MM.1S (cell line): ENCODE data around the gene SCAPER.
A peak's percentile ranks its signal among the peaks of the same experiment; 100 is the strongest.

Source experiments
- DNase-seq: peaks from one replicate; pipeline ENCODE4 v3.0.0-alpha.2; 2015
- H2AFZ ChIP-seq: fragments of 300-600 bp; sonication (generic); 2 replicates; pipeline ENCODE4 v1.6.0; 2016; ENCODE audit warnings: antibody characterized with exemption, low read length
- H3F3A ChIP-seq: fragments of 300-600 bp; sonication (generic); 2 replicates; pipeline ENCODE4 v1.6.1; 2016; ENCODE audit warnings: mild to moderate bottlenecking, antibody characterized with exemption, low read length, moderate library complexity, mixed read lengths; ENCODE audit not compliant: insufficient read depth
- H3K27ac ChIP-seq: fragments of 300-600 bp; sonication (generic); 2 replicates; pipeline ENCODE4 v1.5.1; 2016; ENCODE audit warnings: mild to moderate bottlenecking, low read length
- H3K27me3 ChIP-seq: fragments of 300-600 bp; sonication (generic); replicated peaks from 2 replicates; pipeline ENCODE4 v1.6.0; 2016; ENCODE audit warnings: low read length; ENCODE audit not compliant: insufficient read depth
- H3K36me3 ChIP-seq: fragments of 300-600 bp; sonication (generic); replicated peaks from 2 replicates; pipeline ENCODE4 v1.6.1; 2016; ENCODE audit warnings: mild to moderate bottlenecking, low read length, mixed read lengths; ENCODE audit not compliant: insufficient read depth
- H3K4me1 ChIP-seq: fragments of 300-600 bp; sonication (generic); 2 replicates; pipeline ENCODE4 v1.6.1; 2016; ENCODE audit warnings: low read length, mixed read lengths
- H3K4me2 ChIP-seq: fragments of 300-600 bp; sonication (generic); 2 replicates; pipeline ENCODE4 v1.6.0; 2016; ENCODE audit warnings: low read depth, low read length
- H3K4me3 ChIP-seq: fragments of 300-600 bp; sonication (generic); 2 replicates; pipeline ENCODE4 v1.5.1; 2016; ENCODE audit warnings: low read length, mixed read lengths
- H3K79me2 ChIP-seq: fragments of 300-600 bp; sonication (generic); 2 replicates; pipeline ENCODE4 v1.6.1; 2016; ENCODE audit warnings: mixed run types, low read length, mixed read lengths
- H3K9ac ChIP-seq: fragments of 300-600 bp; sonication (generic); 2 replicates; pipeline ENCODE4 v1.6.1; 2016; ENCODE audit warnings: low read length, mixed read lengths
- H3K9me2 ChIP-seq: fragments of 300-600 bp; sonication (generic); replicated peaks from 2 replicates; pipeline ENCODE4 v1.6.1; 2016; ENCODE audit warnings: mild to moderate bottlenecking, low read length, mixed read lengths; ENCODE audit not compliant: insufficient read depth
- H3K9me3 ChIP-seq: fragments of 300-600 bp; sonication (generic); replicated peaks from 2 replicates; pipeline ENCODE4 v1.6.1; 2016; ENCODE audit warnings: mild to moderate bottlenecking, low read length, mixed read lengths; ENCODE audit not compliant: insufficient read depth
- H4K20me1 ChIP-seq: fragments of 300-600 bp; sonication (generic); 2 replicates; pipeline ENCODE4 v1.6.1; 2016; ENCODE audit warnings: mild to moderate bottlenecking, low read length, moderate library complexity, mixed read lengths; ENCODE audit not compliant: insufficient read depth
- CTCF ChIP-seq: fragments of 300-600 bp; sonication (generic); IDR thresholded peaks from 2 replicates; pipeline ENCODE4 v1.5.1; 2016; ENCODE audit warnings: antibody characterized with exemption, low read length, mixed read lengths
- EZH2 ChIP-seq: fragments of 300-600 bp; sonication (generic); optimal IDR thresholded peaks from 2 replicates; pipeline ENCODE3; 2017; ENCODE audit warnings: low read depth, mild to moderate bottlenecking, antibody characterized with exemption, low read length, mixed read lengths
- EZH2phosphoT487 ChIP-seq: fragments of 300-600 bp; sonication (generic); IDR thresholded peaks from 2 replicates; pipeline ENCODE4 v1.6.1; 2018; ENCODE audit warnings: antibody characterized with exemption, low read length

The SCAPER gene

GRCh38 chr15:76336254-76337058, 568.7 kb downstream of the SCAPER start, which contains the start of gene ISL2:
TSS of gene ISL2 (plus strand) at chr15:76336773. CDS start at chr15:76336884, 111 bp downstream.
- peak within 1 kb of the TSS; percentile 28; the same call in 1 of the 2 replicates for H3K27ac ChIP-seq
- H3K9ac ChIP-seq: peak within 1 kb of the TSS; percentile 52; the same call in 1 of the 2 replicates
- no peaks in the 10 kb centered on the region for H3K36me3 ChIP-seq
- no peaks in the 10 kb centered on the region for H3K79me2 ChIP-seq
- H3K9me3 ChIP-seq: no peaks in the 10 kb centered on the region
- TF ChIP-seq CTCF (no peak), EZH2 (no peak), EZH2phosphoT487 (no peak)
- H3K27me3 ChIP-seq: 0 out of 2 replicates have a peak, but pooled peaks cover 6% of the 10 kb centered on the region
- H4K20me1 ChIP-seq: no peaks in the 10 kb centered on the region
- H3K4me2 ChIP-seq: peak within 1 kb of the TSS; percentile 94
- H2AFZ ChIP-seq: peak within 1 kb of the TSS; percentile 93
- peak; percentile 79 for DNase-seq
- peak within 1 kb of the TSS; percentile 61 for H3K4me3 ChIP-seq
- no peaks in the 10 kb centered on the region for H3F3A ChIP-seq
- H3K4me1 ChIP-seq: no peaks in the 10 kb centered on the region; the same call in 1 of the 2 replicates
- no peaks in the 10 kb centered on the region for H3K9me2 ChIP-seq

- no peak for DNase-seq
These were observed 569.6 kb downstream of the SCAPER start for GRCh38 chr15:76335307-76336253.

More at GRCh38 chr15:76335307-76336253, 569.6 kb downstream of the SCAPER start:
- Histone ChIP-seq H3K36me3 (no peaks in the 10 kb centered on the region), H3K27ac (peak overlapping the region; percentile 28; the same call in 1 of the 2 replicates), H3K4me3 (peak overlapping the region; percentile 61), H3K27me3 (0 out of 2 replicates have a peak, but pooled peaks cover 6% of the 10 kb centered on the region), H2AFZ (peak overlapping the region; percentile 93), H3K9ac (peak overlapping the region; percentile 52; the same call in 1 of the 2 replicates), H3K4me2 (peak overlapping the region; percentile 94), H3K9me2 (no peaks in the 10 kb centered on the region), H3K79me2 (no peaks in the 10 kb centered on the region), H3K9me3 (no peaks in the 10 kb centered on the region), H3K4me1 (no peaks in the 10 kb centered on the region; the same call in 1 of the 2 replicates), H4K20me1 (no peaks in the 10 kb centered on the region), H3F3A (no peaks in the 10 kb centered on the region)
- TF ChIP-seq CTCF (no peak), EZH2phosphoT487 (no peak), EZH2 (no peak)
